Astrocyte (in vitro differentiated cells and primary cell): ENCODE data around the gene ALDH16A1. TPM values are rescaled to one million over a fixed set of nuclear protein-coding genes. Genes with fewer than 3 reads are reported as not detected.

ENCODE experiments used
- DNase-seq: peaks from one replicate; pipeline ENCODE4 v3.0.0-alpha.2; 2010; ENCODE audit warnings: low read depth
- FAIRE-seq: peaks from 2 replicates; lab custom pipeline; 2011; peaks lifted over from hg19 to GRCh38; lab: Jason Lieb, UNC
- H2AFZ ChIP-seq: 2 replicates; pipeline ENCODE4 v1.6.0; 2012; ENCODE audit warnings: low read depth, low read length, inconsistent platforms
- H3K27ac ChIP-seq: 2 replicates; pipeline ENCODE4 v1.5.1; 2011; ENCODE audit warnings: low read depth, low read length, inconsistent platforms
- H3K27me3 ChIP-seq: 2 replicates; pipeline ENCODE4 v1.6.0; 2011; ENCODE audit warnings: low read length, inconsistent platforms; ENCODE audit not compliant: insufficient read depth
- H3K36me3 ChIP-seq: 2 replicates; pipeline ENCODE4 v1.5.1; 2011; ENCODE audit warnings: low read length, inconsistent platforms; ENCODE audit not compliant: insufficient read depth
- H3K4me1 ChIP-seq: 2 replicates; pipeline ENCODE4 v1.5.1; 2011; ENCODE audit warnings: low read length, inconsistent platforms; ENCODE audit not compliant: insufficient read depth
- H3K4me2 ChIP-seq: 2 replicates; pipeline ENCODE4 v1.6.0; 2012; ENCODE audit warnings: low read length, inconsistent platforms
- H3K4me3 ChIP-seq: 2 replicates; pipeline ENCODE4 v1.5.1; 2011; ENCODE audit warnings: low read depth, mild to moderate bottlenecking, low read length, inconsistent platforms; ENCODE audit not compliant: insufficient read depth
- H3K79me2 ChIP-seq: 2 replicates; pipeline ENCODE4 v1.6.0; 2012; ENCODE audit warnings: mild to moderate bottlenecking, low read length, inconsistent platforms; ENCODE audit not compliant: insufficient read depth
- H3K9ac ChIP-seq: 2 replicates; pipeline ENCODE4 v1.6.0; 2012; ENCODE audit warnings: mild to moderate bottlenecking, low read length, inconsistent platforms
- H3K9me3 ChIP-seq: 2 replicates; pipeline ENCODE4 v1.5.1; 2012; ENCODE audit warnings: low read depth, mild to moderate bottlenecking, low read length, inconsistent platforms; ENCODE audit not compliant: insufficient read depth
- H4K20me1 ChIP-seq: 2 replicates; pipeline ENCODE4 v1.6.0; 2012; ENCODE audit warnings: low read length, inconsistent platforms; ENCODE audit not compliant: insufficient read depth
- H3K27ac Mint-ChIP-seq: one replicate; pipeline ENCODE4 v1.8.0; 2021; ENCODE audit warnings: mild to moderate bottlenecking, mixed read lengths; ENCODE audit not compliant: unreplicated experiment
- H3K27me3 Mint-ChIP-seq: one replicate; pipeline ENCODE4 v1.8.0; 2021; ENCODE audit warnings: low read depth, mixed read lengths; ENCODE audit not compliant: unreplicated experiment
- H3K36me3 Mint-ChIP-seq: one replicate; pipeline ENCODE4 v1.8.0; 2021; ENCODE audit warnings: low read depth, mixed read lengths; ENCODE audit not compliant: unreplicated experiment
- H3K4me1 Mint-ChIP-seq: one replicate; pipeline ENCODE4 v1.8.0; 2021; ENCODE audit warnings: low read depth, mixed read lengths; ENCODE audit not compliant: unreplicated experiment
- H3K4me3 Mint-ChIP-seq: one replicate; pipeline ENCODE4 v1.8.0; 2021; ENCODE audit warnings: mild to moderate bottlenecking, moderate library complexity, mixed read lengths; ENCODE audit not compliant: unreplicated experiment
- H3K9me3 Mint-ChIP-seq: one replicate; pipeline ENCODE4 v1.8.0; 2021; ENCODE audit warnings: mild to moderate bottlenecking, mixed read lengths; ENCODE audit not compliant: unreplicated experiment
- CTCF ChIP-seq: IDR thresholded peaks from 2 replicates; pipeline ENCODE4 v1.5.1; 2011; ENCODE audit warnings: low read depth, mild to moderate bottlenecking, inconsistent platforms, low read length, moderate library complexity; ENCODE audit not compliant: insufficient read depth
- EZH2 ChIP-seq: IDR thresholded peaks from 2 replicates; pipeline ENCODE4 v1.6.1; 2012; ENCODE audit warnings: mild to moderate bottlenecking, low read length, inconsistent platforms; ENCODE audit not compliant: insufficient read depth
- total RNA-seq: library from RNA; stranded (reverse); gene quantifications from 2 replicates; pipeline ENCODE4 v1.2.1, GENCODE V29; 2021

The ALDH16A1 gene
- total RNA-seq, 1 donor from 2014 or later, result 13.0 TPM

DNA sequence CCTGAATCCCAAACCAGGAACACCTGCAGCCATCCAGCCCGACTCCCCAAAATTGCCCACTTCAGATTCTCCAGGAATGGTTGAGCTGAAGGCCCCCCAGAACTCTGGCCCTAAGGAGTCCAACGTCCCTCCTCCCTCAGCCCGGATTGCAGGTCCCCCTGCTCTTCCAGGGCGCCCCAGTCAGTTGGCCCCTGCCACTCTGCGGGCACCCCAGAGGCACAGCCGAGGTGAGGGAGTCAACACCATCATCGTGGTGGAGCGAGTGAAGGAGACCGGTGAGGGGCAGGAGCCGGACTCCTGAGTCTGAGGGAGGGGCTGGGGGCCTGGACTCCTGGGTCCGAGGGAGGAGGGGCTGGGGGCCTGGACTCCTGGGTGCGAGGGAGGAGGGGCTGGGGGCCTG lies 25.7 kb upstream of the ALDH16A1 start:
- no peak overlapping the region for H2AFZ ChIP-seq
- DNase-seq (no peak), FAIRE-seq (no peak)
- no peak overlapping the region for H3K4me3 ChIP-seq
- H3K27ac ChIP-seq, result no peak overlapping the region
- no peaks in the 10 kb centered on the region for H3K36me3 ChIP-seq
- Mint-ChIP-seq H3K36me3 (no peaks in the 10 kb centered on the region), H3K4me1 (peaks cover 2% of the 10 kb centered on the region), H3K4me3 (no peak overlapping the region), H3K27me3 (peaks cover 81% of the 10 kb centered on the region), H3K27ac (no peak overlapping the region), H3K9me3 (peaks cover 3% of the 10 kb centered on the region)
- peaks cover 90% of the 10 kb centered on the region for H3K27me3 ChIP-seq
- H3K9me3 ChIP-seq, result peaks cover 5% of the 10 kb centered on the region
- H3K79me2 ChIP-seq, result no peaks in the 10 kb centered on the region
- H3K4me1 ChIP-seq, result peaks cover 3% of the 10 kb centered on the region
- no peak overlapping the region for H3K4me2 ChIP-seq
- no peaks in the 10 kb centered on the region for H4K20me1 ChIP-seq
- no peak overlapping the region for H3K9ac ChIP-seq
- TF ChIP-seq CTCF (no peak), EZH2 (no peak)

GRCh38 chr19:49427855-49428546 lies 25.0 kb upstream of the ALDH16A1 start:
- no peak for DNase-seq
- Histone ChIP-seq H3K9me3 (peaks cover 5% of the 10 kb centered on the region), H3K4me1 (no peaks in the 10 kb centered on the region), H2AFZ (no peak overlapping the region), H3K4me2 (no peak overlapping the region), H3K36me3 (no peaks in the 10 kb centered on the region), H3K27ac (no peak overlapping the region), H3K27me3 (peaks cover 91% of the 10 kb centered on the region), H3K4me3 (no peak overlapping the region), H3K9ac (no peak overlapping the region), H3K79me2 (no peaks in the 10 kb centered on the region), H4K20me1 (no peaks in the 10 kb centered on the region)
- peak; percentile 91 for TF ChIP-seq EZH2
- no peak for TF ChIP-seq CTCF
- peaks cover 2% of the 10 kb centered on the region for H3K4me1 Mint-ChIP-seq
- H3K27ac Mint-ChIP-seq, result no peak overlapping the region
- H3K9me3 Mint-ChIP-seq, result peaks cover 3% of the 10 kb centered on the region
- H3K36me3 Mint-ChIP-seq, result no peaks in the 10 kb centered on the region
- no peak for FAIRE-seq
- H3K27me3 Mint-ChIP-seq, result peaks cover 79% of the 10 kb centered on the region
- H3K4me3 Mint-ChIP-seq, result no peak overlapping the region
